ENCODE results near the gene FAM3A. TPM values are rescaled to one million over a fixed set of nuclear protein-coding genes. Genes with fewer than 3 reads are reported as not detected.

The FAM3A gene
- total and polyA plus RNA-seq, 7 experiments from 2014 or later, result 22.2 to 63.7 (median 43.0) TPM

- peak overlapping the region in 1 of 9 donors; percentile 51 for H3K27ac Mint-ChIP-seq
- Histone ChIP-seq H3K9me3 (ENCODE audit: control insufficient read depth in 2 of 3, low read length in 3 of 3) (no peaks in the 10 kb centered on the region), H3K27ac (ENCODE audit: low read depth, low read length) (no peak overlapping the region), H3K4me3 (ENCODE audit: low read length) (no peak overlapping the region), H3K4me1 (ENCODE audit: control insufficient read depth in 2 of 2, insufficient read depth in 2 of 2, low read length in 2 of 2) (peaks cover 0 to 3% of the 10 kb centered on the region in 2 donors), H3K36me3 (ENCODE audit: control insufficient read depth in 2 of 3, insufficient read depth in 3 of 3, low read length in 3 of 3) (peaks cover 0 to 39% (median 0%) of the 10 kb centered on the region in 3 experiments), H3K27me3 (ENCODE audit: control insufficient read depth in 2 of 2, insufficient read depth in 2 of 2, low read length in 2 of 2) (no peaks in the 10 kb centered on the region)
- H3K27me3 Mint-ChIP-seq, result no peaks in the 10 kb centered on the region
- H3K9me3 Mint-ChIP-seq, result peaks cover 0 to 2% (median 0%) of the 10 kb centered on the region in 11 donors
- H3K4me3 Mint-ChIP-seq, result no peak overlapping the region
- DNase-seq, result no peak
- ChIA-PET CTCF (no interaction called here), POLR2A (interaction anchor here (1.2 kb wide), 1 partner anchor 15 kb away, joined by 3 read pairs; no protein-coding TSS in a partner anchor)
- H3K4me1 Mint-ChIP-seq, result peaks cover 2 to 13% (median 11%) of the 10 kb centered on the region in 7 donors
- intact Hi-C loops (cut with micrococcal nuclease), result no loop called here
- no peak for ATAC-seq
- peaks cover 0 to 5% (median 0%) of the 10 kb centered on the region in 5 donors for H3K36me3 Mint-ChIP-seq
Measured at GRCh38 chrX:154471839-154472684, 44.0 kb downstream of the FAM3A start.

- intact Hi-C loops (cut with micrococcal nuclease), result no loop called here
Measured at GRCh38 chrX:154470914-154471568, 45.0 kb downstream of the FAM3A start.

GRCh38 chrX:154470434-154470833 is 45.6 kb downstream of the FAM3A start:
- Mint-ChIP-seq H3K4me3 (no peak overlapping the region), H3K27ac (no peak overlapping the region), H3K9me3 (peaks cover 0 to 2% (median 0%) of the 10 kb centered on the region in 11 donors), H3K4me1 (peaks cover 0 to 2% (median under 1%) of the 10 kb centered on the region in 7 donors), H3K27me3 (no peaks in the 10 kb centered on the region), H3K36me3 (peaks cover 0 to 2% (median 0%) of the 10 kb centered on the region in 5 donors)
- no peak for DNase-seq
- no peaks in the 10 kb centered on the region for H3K9me3 ChIP-seq (ENCODE audit: control insufficient read depth in 2 of 3, low read length in 3 of 3)
- no peak overlapping the region for H3K27ac ChIP-seq (ENCODE audit: low read depth, low read length)
- H3K4me1 ChIP-seq (ENCODE audit: control insufficient read depth in 2 of 2, insufficient read depth in 2 of 2, low read length in 2 of 2), result no peaks in the 10 kb centered on the region
- H3K4me3 ChIP-seq (ENCODE audit: low read length), result no peak overlapping the region
- ChIA-PET CTCF (no interaction called here), POLR2A (no interaction called here)
- no peaks in the 10 kb centered on the region for H3K27me3 ChIP-seq (ENCODE audit: control insufficient read depth in 2 of 2, insufficient read depth in 2 of 2, low read length in 2 of 2)
- no peak for ATAC-seq
- intact Hi-C loops (cut with micrococcal nuclease), result no loop called here
- peaks cover 0 to 53% (median 0%) of the 10 kb centered on the region in 3 experiments for H3K36me3 ChIP-seq (ENCODE audit: control insufficient read depth in 2 of 3, insufficient read depth in 3 of 3, low read length in 3 of 3)

More at GRCh38 chrX:154470914-154471568, 45.0 kb downstream of the FAM3A start:
- Histone ChIP-seq H3K4me3 (ENCODE audit: low read length) (no peak overlapping the region), H3K4me1 (ENCODE audit: control insufficient read depth in 2 of 2, insufficient read depth in 2 of 2, low read length in 2 of 2) (no peaks in the 10 kb centered on the region), H3K36me3 (ENCODE audit: control insufficient read depth in 2 of 3, insufficient read depth in 3 of 3, low read length in 3 of 3) (peaks cover 0 to 47% (median 0%) of the 10 kb centered on the region in 3 experiments), H3K27ac (ENCODE audit: low read depth, low read length) (no peak overlapping the region), H3K9me3 (ENCODE audit: control insufficient read depth in 2 of 3, low read length in 3 of 3) (no peaks in the 10 kb centered on the region), H3K27me3 (ENCODE audit: control insufficient read depth in 2 of 2, insufficient read depth in 2 of 2, low read length in 2 of 2) (no peaks in the 10 kb centered on the region)
- H3K4me1 Mint-ChIP-seq, result peaks cover 0 to 5% (median 4%) of the 10 kb centered on the region in 7 donors
- H3K4me3 Mint-ChIP-seq, result no peak overlapping the region
- peaks cover 0 to 2% (median 0%) of the 10 kb centered on the region in 11 donors for H3K9me3 Mint-ChIP-seq
- peaks cover 0 to 5% (median 0%) of the 10 kb centered on the region in 5 donors for H3K36me3 Mint-ChIP-seq
- no peak overlapping the region for H3K27ac Mint-ChIP-seq
- POLR2A ChIA-PET, result no interaction called here
- DNase-seq (no peak), ATAC-seq (no peak)
- CTCF ChIA-PET, result no interaction called here
- H3K27me3 Mint-ChIP-seq, result no peaks in the 10 kb centered on the region

GRCh38 chrX:154469880-154470279 is 46.2 kb downstream of the FAM3A start:
- ChIA-PET CTCF (no interaction called here), POLR2A (no interaction called here)
- Histone ChIP-seq H3K9me3 (ENCODE audit: control insufficient read depth in 2 of 3, low read length in 3 of 3) (no peaks in the 10 kb centered on the region), H3K4me1 (ENCODE audit: control insufficient read depth in 2 of 2, insufficient read depth in 2 of 2, low read length in 2 of 2) (no peaks in the 10 kb centered on the region), H3K4me3 (ENCODE audit: low read length) (no peak overlapping the region), H3K36me3 (ENCODE audit: control insufficient read depth in 2 of 3, insufficient read depth in 3 of 3, low read length in 3 of 3) (peaks cover 0 to 59% (median 0%) of the 10 kb centered on the region in 3 experiments), H3K27ac (ENCODE audit: low read depth, low read length) (no peak overlapping the region), H3K27me3 (ENCODE audit: control insufficient read depth in 2 of 2, insufficient read depth in 2 of 2, low read length in 2 of 2) (no peaks in the 10 kb centered on the region)
- Mint-ChIP-seq H3K27me3 (no peaks in the 10 kb centered on the region), H3K9me3 (peaks cover 0 to 2% (median 0%) of the 10 kb centered on the region in 11 donors), H3K27ac (no peak overlapping the region), H3K4me3 (no peak overlapping the region), H3K4me1 (peaks cover 0 to 2% (median 0%) of the 10 kb centered on the region in 7 donors), H3K36me3 (no peaks in the 10 kb centered on the region)
- intact Hi-C loops (cut with micrococcal nuclease), result no loop called here
- ATAC-seq (no peak), DNase-seq (no peak)

GRCh38 chrX:154469114-154469513 is 46.9 kb downstream of the FAM3A start:
- ATAC-seq, result no peak
- POLR2A ChIA-PET, result no interaction called here
- no peak overlapping the region for H3K27ac Mint-ChIP-seq

GRCh38 chrX:154468217-154468616 is 47.8 kb downstream of the FAM3A start:
- DNase-seq (no peak), ATAC-seq (no peak)
- Mint-ChIP-seq H3K4me1 (no peaks in the 10 kb centered on the region), H3K9me3 (peaks cover 0 to 2% (median 0%) of the 10 kb centered on the region in 11 donors), H3K27me3 (no peaks in the 10 kb centered on the region), H3K27ac (no peak overlapping the region), H3K4me3 (no peak overlapping the region), H3K36me3 (no peaks in the 10 kb centered on the region)
- CTCF ChIA-PET, result no interaction called here
- no peaks in the 10 kb centered on the region for H3K4me1 ChIP-seq (ENCODE audit: control insufficient read depth in 2 of 2, insufficient read depth in 2 of 2, low read length in 2 of 2)
- POLR2A ChIA-PET, result no interaction called here
- peaks cover 0 to 72% (median 0%) of the 10 kb centered on the region in 3 experiments for H3K36me3 ChIP-seq (ENCODE audit: control insufficient read depth in 2 of 3, insufficient read depth in 3 of 3, low read length in 3 of 3)
- no peak overlapping the region for H3K27ac ChIP-seq (ENCODE audit: low read depth, low read length)
- no peaks in the 10 kb centered on the region for H3K27me3 ChIP-seq (ENCODE audit: control insufficient read depth in 2 of 2, insufficient read depth in 2 of 2, low read length in 2 of 2)
- H3K4me3 ChIP-seq (ENCODE audit: low read length), result no peak overlapping the region
- no peaks in the 10 kb centered on the region for H3K9me3 ChIP-seq (ENCODE audit: control insufficient read depth in 2 of 3, low read length in 3 of 3)
- intact Hi-C loops (cut with micrococcal nuclease), result no loop called here

More at GRCh38 chrX:154469114-154469513, 46.9 kb downstream of the FAM3A start:
- Histone ChIP-seq H3K4me1 (ENCODE audit: control insufficient read depth in 2 of 2, insufficient read depth in 2 of 2, low read length in 2 of 2) (no peaks in the 10 kb centered on the region), H3K36me3 (ENCODE audit: control insufficient read depth in 2 of 3, insufficient read depth in 3 of 3, low read length in 3 of 3) (peaks cover 0 to 66% (median 0%) of the 10 kb centered on the region in 3 experiments), H3K9me3 (ENCODE audit: control insufficient read depth in 2 of 3, low read length in 3 of 3) (no peaks in the 10 kb centered on the region), H3K4me3 (ENCODE audit: low read length) (no peak overlapping the region), H3K27me3 (ENCODE audit: control insufficient read depth in 2 of 2, insufficient read depth in 2 of 2, low read length in 2 of 2) (no peaks in the 10 kb centered on the region), H3K27ac (ENCODE audit: low read depth, low read length) (no peak overlapping the region)
- DNase-seq, result no peak
- intact Hi-C loops (cut with micrococcal nuclease), result no loop called here
- Mint-ChIP-seq H3K4me1 (peaks cover 0 to 2% (median 0%) of the 10 kb centered on the region in 7 donors), H3K9me3 (peaks cover 0 to 2% (median 0%) of the 10 kb centered on the region in 11 donors), H3K27me3 (no peaks in the 10 kb centered on the region), H3K36me3 (no peaks in the 10 kb centered on the region), H3K4me3 (no peak overlapping the region)
- CTCF ChIA-PET, result no interaction called here

Data from naive thymus-derived CD4-positive, alpha-beta T cell (primary cell).